NCI-H748 (cell line): Measurements from ENCODE around the gene CHST5.
"Not testable (repeated sequence)": the region's sequence is repeated elsewhere in the genome, so short reads cannot be mapped to it uniquely, and the experiment has no call there.

Source experiments
- DNase-seq: peaks from one replicate; lab custom pipeline; 2025; ENCODE audit not compliant: unreplicated experiment; lab: John Stamatoyannopoulos, UW

The CHST5 gene

GRCh38 chr16:75552951-75553350 lies 17.0 kb upstream of the CHST5 start:
- no peak for DNase-seq

- no peak for DNase-seq
Measured at GRCh38 chr16:75550211-75550662, 14.3 kb upstream of the CHST5 start.

GRCh38 chr16:75548456-75548855 lies 12.5 kb upstream of the CHST5 start:
- not testable (repeated sequence) for DNase-seq

GRCh38 chr16:75546293-75546692 lies 10.4 kb upstream of the CHST5 start:
- DNase-seq, result no peak

- not testable (repeated sequence) for DNase-seq
Measured at GRCh38 chr16:75545879-75546278, 10.0 kb upstream of the CHST5 start.

GRCh38 chr16:75542462-75542861 lies 6.6 kb upstream of the CHST5 start:
- DNase-seq, result not testable (repeated sequence)

- no peak for DNase-seq
Measured at GRCh38 chr16:75541236-75541635, 5.3 kb upstream of the CHST5 start.

GRCh38 chr16:75538882-75539565 lies 3.1 kb upstream of the CHST5 start:
- DNase-seq, result not testable (repeated sequence)

- no peak for DNase-seq
Measured at GRCh38 chr16:75537776-75538175, 1.9 kb upstream of the CHST5 start.

GRCh38 chr16:75535211-75535843 lies 581 bp downstream of the CHST5 start:
- DNase-seq, result no peak

GRCh38 chr16:75534560-75535205 lies 1.2 kb downstream of the CHST5 start:
- no peak for DNase-seq

GRCh38 chr16:75532791-75533190 lies 3.1 kb downstream of the CHST5 start:
- no peak for DNase-seq

GRCh38 chr16:75532142-75532765 lies 3.7 kb downstream of the CHST5 start:
- no peak for DNase-seq

GRCh38 chr16:75529959-75530358 lies 5.9 kb downstream of the CHST5 start:
- DNase-seq, result no peak

GRCh38 chr16:75529056-75529905 lies 6.6 kb downstream of the CHST5 start:
- DNase-seq, result no peak

GRCh38 chr16:75527825-75528299 lies 8.0 kb downstream of the CHST5 start:
- no peak for DNase-seq

GRCh38 chr16:75526032-75526790 lies 9.7 kb downstream of the CHST5 start:
- no peak for DNase-seq

GRCh38 chr16:75519175-75519574 lies 16.7 kb downstream of the CHST5 start:
- no peak for DNase-seq

- DNase-seq, result peak; percentile 28
Measured at GRCh38 chr16:75516189-75516966, 19.5 kb downstream of the CHST5 start.
